Esophagus muscularis mucosa (tissue), 4 donors: ENCODE results near the gene CLDN22. TPM values are rescaled to one million over a fixed set of nuclear protein-coding genes. Genes with fewer than 3 reads are reported as not detected.

Experiments used
- DNase-seq: peaks from one replicate; pipeline ENCODE4 v3.0.0-alpha.2; 2017; ENCODE audit errors: extremely low spot score
- H3K27ac ChIP-seq, 4 donors: fragments of 200-600 bp; sonication (generic); replicated peaks in 1 of 4; 1 replicate in 3 of 4; 2 replicates in 1 of 4; pipeline ENCODE4 v1.5.1; 2016 to 2019; ENCODE audit warnings: mild to moderate bottlenecking in 1 of 4
- H3K27me3 ChIP-seq, 4 donors: fragments of 200-600 bp; sonication (generic); one replicate each; pipeline versions ENCODE4 v1.5.1 to v1.6.0; 2016 to 2019
- H3K36me3 ChIP-seq, 4 donors: fragments of 200-600 bp; sonication (generic); one replicate each; pipeline ENCODE4 v1.5.1; 2016 to 2019
- H3K4me1 ChIP-seq, 4 donors: fragments of 200-600 bp; sonication (generic); one replicate each; pipeline ENCODE4 v1.5.1; 2016 to 2019
- H3K4me3 ChIP-seq, 4 donors: fragments of 200-600 bp; sonication (generic); 1 replicate in 2 of 4; 2 replicates in 2 of 4; pipeline ENCODE4 v1.5.1; 2016 to 2019; ENCODE audit warnings: mild to moderate bottlenecking in 4 of 4, moderate library complexity in 1 of 4
- H3K9me3 ChIP-seq, 4 donors: fragments of 200-600 bp; sonication (generic); 1 replicate in 3 of 4; 2 replicates in 1 of 4; pipeline ENCODE4 v1.5.1; 2016 to 2019
- EP300 ChIP-seq: sonication (generic); formaldehyde crosslinking; IDR thresholded peaks from one replicate; pipeline ENCODE4 v1.6.1; 2017; ENCODE audit warnings: antibody characterized with exemption
- POLR2A ChIP-seq: fragments of 450-650 bp; IDR thresholded peaks from one replicate; pipeline ENCODE4 v1.6.1; 2017; ENCODE audit warnings: antibody characterized with exemption, moderate library complexity, mild to moderate bottlenecking, low read depth
- POLR2AphosphoS5 ChIP-seq, 2 donors: sonication (generic); formaldehyde crosslinking; IDR thresholded peaks; one replicate each; pipeline ENCODE4 v1.6.1; 2017; ENCODE audit warnings: antibody characterized with exemption in 2 of 2
- WGBS: methylation state at CpG from one replicate; pipeline ENCODE4 v1.1.5; 2018; 5-methylcytosine and 5-hydroxymethylcytosine counted together
- intact Hi-C: fragments of 100-400 bp; cut with DNase I; formaldehyde crosslinking; loops from one replicate; pipeline ENCODE4 v1.15.1; 2023
- total RNA-seq, 4 donors: library from RNA; depleted of rRNA; stranded (reverse); fragments of >200 nt; gene quantifications; one replicate each; pipeline versions ENCODE4 v1.1.0 to v1.2.1, GENCODE V29; 2016
- TF ChIP-seq, protein P1 (sequence below), 3 experiments: fragments of 200-600 bp in 2 of 3; fragments of 450-650 bp in 1 of 3; sonication (generic) in 2 of 3; IDR thresholded peaks; one replicate each; pipeline ENCODE4 v1.5.1; 2017 to 2019; ENCODE audit warnings: antibody characterized with exemption in 3 of 3, mild to moderate bottlenecking in 2 of 3, moderate library complexity in 1 of 3

The CLDN22 gene
- total RNA-seq, 4 donors from 2014 or later: not detected

DNA sequence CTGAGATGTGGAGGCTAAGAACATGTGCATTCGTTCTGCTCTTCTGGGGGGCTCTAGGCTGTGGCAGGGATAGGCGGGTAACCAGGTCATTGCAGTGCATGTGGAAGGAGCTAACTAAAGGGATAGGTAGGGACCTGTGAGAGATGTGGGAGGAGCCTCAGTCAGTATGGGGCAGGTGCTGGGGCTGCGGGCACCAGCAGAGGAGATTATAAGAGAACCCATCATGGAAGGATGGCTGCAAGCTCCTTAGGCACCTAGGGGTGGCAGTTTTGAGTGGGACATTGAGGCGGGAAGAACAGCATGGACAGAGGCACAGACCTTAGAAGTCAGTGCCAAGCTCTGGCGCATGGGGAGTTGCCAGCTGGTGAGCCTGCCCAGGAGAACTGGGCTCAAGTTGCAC, 7.2 kb downstream of the CLDN22 start:
- 98% methylated on average over 5 of the region's 5 CpGs for WGBS
- Histone ChIP-seq H3K9me3 (no peaks in the 10 kb centered on the region), H3K36me3 (peaks cover 23 to 49% (median 44%) of the 10 kb centered on the region in 4 donors), H3K27ac (no peak overlapping the region), H3K4me1 (no peaks in the 10 kb centered on the region), H3K27me3 (no peaks in the 10 kb centered on the region), H3K4me3 (no peak overlapping the region)
- DNase-seq: no peak
- TF ChIP-seq POLR2A: no peak
- TF ChIP-seq, protein P1, sequence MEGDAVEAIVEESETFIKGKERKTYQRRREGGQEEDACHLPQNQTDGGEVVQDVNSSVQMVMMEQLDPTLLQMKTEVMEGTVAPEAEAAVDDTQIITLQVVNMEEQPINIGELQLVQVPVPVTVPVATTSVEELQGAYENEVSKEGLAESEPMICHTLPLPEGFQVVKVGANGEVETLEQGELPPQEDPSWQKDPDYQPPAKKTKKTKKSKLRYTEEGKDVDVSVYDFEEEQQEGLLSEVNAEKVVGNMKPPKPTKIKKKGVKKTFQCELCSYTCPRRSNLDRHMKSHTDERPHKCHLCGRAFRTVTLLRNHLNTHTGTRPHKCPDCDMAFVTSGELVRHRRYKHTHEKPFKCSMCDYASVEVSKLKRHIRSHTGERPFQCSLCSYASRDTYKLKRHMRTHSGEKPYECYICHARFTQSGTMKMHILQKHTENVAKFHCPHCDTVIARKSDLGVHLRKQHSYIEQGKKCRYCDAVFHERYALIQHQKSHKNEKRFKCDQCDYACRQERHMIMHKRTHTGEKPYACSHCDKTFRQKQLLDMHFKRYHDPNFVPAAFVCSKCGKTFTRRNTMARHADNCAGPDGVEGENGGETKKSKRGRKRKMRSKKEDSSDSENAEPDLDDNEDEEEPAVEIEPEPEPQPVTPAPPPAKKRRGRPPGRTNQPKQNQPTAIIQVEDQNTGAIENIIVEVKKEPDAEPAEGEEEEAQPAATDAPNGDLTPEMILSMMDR (IDR thresholded peaks at IDR 0.05): no peak
- TF ChIP-seq EP300: no peak
- TF ChIP-seq POLR2AphosphoS5 (IDR thresholded peaks at IDR 0.05): no peak
- intact Hi-C loops: no loop called here

DNA sequence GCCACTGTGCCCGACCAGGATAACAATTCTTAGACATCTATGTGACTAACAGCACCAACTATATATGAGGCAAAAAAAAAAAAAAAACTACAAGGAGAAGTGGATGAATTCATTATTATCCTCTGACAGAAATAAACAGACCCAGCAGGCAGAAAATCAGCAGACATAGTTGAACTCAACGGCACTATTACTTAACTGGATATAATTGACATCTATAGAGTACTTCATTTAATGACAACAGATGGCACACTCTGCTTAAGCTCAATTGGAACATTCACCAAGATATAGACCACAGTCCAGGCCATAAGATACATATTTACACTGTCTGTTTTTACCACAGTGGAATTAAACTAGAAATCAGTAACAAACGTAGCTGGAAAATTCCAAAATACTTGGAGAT, 13.3 kb downstream of the CLDN22 start:
- no peak for DNase-seq
- H3K4me1 ChIP-seq: no peaks in the 10 kb centered on the region
- TF ChIP-seq EP300 (no peak), POLR2A (no peak), POLR2AphosphoS5 (IDR thresholded peaks at IDR 0.05) (no peak)
- TF ChIP-seq, protein P1 (IDR thresholded peaks at IDR 0.05): no peak
- WGBS: 91% methylated on average over 3 of the region's 3 CpGs
- H3K9me3 ChIP-seq: no peaks in the 10 kb centered on the region
- peaks cover 0 to 16% (median 5%) of the 10 kb centered on the region in 4 donors for H3K36me3 ChIP-seq
- no peaks in the 10 kb centered on the region for H3K27me3 ChIP-seq
- intact Hi-C loops: no loop called here
- H3K27ac ChIP-seq: no peak overlapping the region
- no peak overlapping the region for H3K4me3 ChIP-seq

GRCh38 chr4:183304538-183304937, 15.5 kb downstream of the CLDN22 start:
- Histone ChIP-seq H3K36me3 (peaks cover 0 to 16% (median 5%) of the 10 kb centered on the region in 4 donors), H3K27me3 (no peaks in the 10 kb centered on the region), H3K4me3 (no peak overlapping the region), H3K27ac (no peak overlapping the region), H3K4me1 (no peaks in the 10 kb centered on the region), H3K9me3 (no peaks in the 10 kb centered on the region)
- intact Hi-C loops: no loop called here
- no peak for DNase-seq
- WGBS: 100% methylated on average over 2 of the region's 2 CpGs
- no peak for TF ChIP-seq EP300
- TF ChIP-seq, protein P1 (IDR thresholded peaks at IDR 0.05): no peak

DNA sequence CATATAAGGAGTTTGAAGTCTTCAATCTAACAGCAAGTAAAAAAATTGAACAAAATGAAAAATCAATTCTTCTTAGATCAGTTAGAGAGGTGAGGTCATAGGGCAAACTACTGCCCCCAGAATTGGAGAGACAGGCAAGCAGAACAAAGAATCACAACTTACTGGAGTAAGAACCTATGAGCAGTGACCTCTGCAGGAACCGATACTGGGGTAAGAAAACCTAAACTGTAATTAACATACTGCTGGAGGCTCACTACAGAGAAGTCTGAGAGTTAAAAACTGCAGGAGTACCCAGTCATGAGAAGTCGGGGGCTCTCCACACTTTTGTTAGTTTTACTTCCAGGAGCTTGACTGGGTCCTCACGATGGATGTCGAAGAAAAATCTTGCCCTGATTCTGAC, 16.0 kb downstream of the CLDN22 start:
- Histone ChIP-seq H3K9me3 (no peaks in the 10 kb centered on the region), H3K27me3 (no peaks in the 10 kb centered on the region), H3K27ac (no peak overlapping the region), H3K36me3 (peaks cover 0 to 16% (median 7%) of the 10 kb centered on the region in 4 donors), H3K4me3 (no peak overlapping the region), H3K4me1 (no peaks in the 10 kb centered on the region)
- DNase-seq: no peak
- WGBS: 99% methylated on average over 4 of the region's 4 CpGs
- TF ChIP-seq, protein P1 (IDR thresholded peaks at IDR 0.05): no peak
- no peak for TF ChIP-seq POLR2AphosphoS5 (IDR thresholded peaks at IDR 0.05)
- no peak for TF ChIP-seq EP300
- TF ChIP-seq POLR2A: no peak
- intact Hi-C loops: no loop called here

- no peaks in the 10 kb centered on the region for H3K27me3 ChIP-seq
- no peak overlapping the region for H3K4me3 ChIP-seq
- TF ChIP-seq, protein P1 (IDR thresholded peaks at IDR 0.05): no peak
- TF ChIP-seq EP300 (no peak), POLR2A (no peak), POLR2AphosphoS5 (IDR thresholded peaks at IDR 0.05) (no peak)
- intact Hi-C loops: no loop called here
- H3K9me3 ChIP-seq: no peaks in the 10 kb centered on the region
- no peak for DNase-seq
- 88% methylated on average over 4 of the region's 4 CpGs for WGBS
- peaks cover 0 to 18% (median 8%) of the 10 kb centered on the region in 4 donors for H3K36me3 ChIP-seq
- no peaks in the 10 kb centered on the region for H3K4me1 ChIP-seq
- H3K27ac ChIP-seq: no peak overlapping the region
Measured at GRCh38 chr4:183303301-183303700, 16.8 kb downstream of the CLDN22 start.
